Neural crest cell (in vitro differentiated cells): ENCODE results near the gene SLC2A9. TPM values are rescaled to one million over a fixed set of nuclear protein-coding genes. Genes with fewer than 3 reads are reported as not detected.

ENCODE experiments used
- DNase-seq: peaks from one replicate; pipeline ENCODE4 v3.0.0; 2021; ENCODE audit warnings: low read depth, mixed read lengths, low spot score
- H3K27ac Mint-ChIP-seq: one replicate; pipeline ENCODE4 v1.8.0; 2021; ENCODE audit warnings: mild to moderate bottlenecking, mixed read lengths; ENCODE audit not compliant: unreplicated experiment
- H3K27me3 Mint-ChIP-seq: 2 replicates; pipeline ENCODE4 v1.8.0; 2021; ENCODE audit warnings: low read depth, mild to moderate bottlenecking, mixed read lengths
- H3K36me3 Mint-ChIP-seq: 2 replicates; pipeline ENCODE4 v1.8.0; 2021; ENCODE audit warnings: low read depth, mild to moderate bottlenecking, mixed read lengths
- H3K4me1 Mint-ChIP-seq: 2 replicates; pipeline ENCODE4 v1.8.0; 2021; ENCODE audit warnings: mixed read lengths
- H3K4me3 Mint-ChIP-seq: one replicate; pipeline ENCODE4 v1.8.0; 2021; ENCODE audit warnings: mild to moderate bottlenecking, mixed read lengths
- H3K9me3 Mint-ChIP-seq: 2 replicates; pipeline ENCODE4 v1.8.0; 2021; ENCODE audit warnings: mixed read lengths
- CTCF ChIP-seq: fragments of 200-600 bp; sonication (generic); conservative IDR thresholded peaks from 2 replicates; pipeline ENCODE4 v1.5.0; 2021; ENCODE audit warnings: antibody characterized with exemption, mild to moderate bottlenecking
- total RNA-seq: library from RNA; stranded (reverse); gene quantifications from 2 replicates; pipeline ENCODE4 v1.2.1, GENCODE V29; 2021

The SLC2A9 gene
- total RNA-seq, 1 donor from 2014 or later = 0.26 TPM

- peak; percentile 29 for TF ChIP-seq CTCF
- no peak for DNase-seq
- no peak overlapping the region for H3K27ac Mint-ChIP-seq
- no peak overlapping the region for H3K4me3 Mint-ChIP-seq
- no peaks in the 10 kb centered on the region for H3K27me3 Mint-ChIP-seq
- H3K4me1 Mint-ChIP-seq = peaks cover 19% of the 10 kb centered on the region
- no peaks in the 10 kb centered on the region for H3K9me3 Mint-ChIP-seq
- no peaks in the 10 kb centered on the region for H3K36me3 Mint-ChIP-seq
These were observed 42.4 kb upstream of the SLC2A9 start for GRCh38 chr4:10063544-10064300.

- no peak for DNase-seq
- Mint-ChIP-seq H3K27ac (no peak overlapping the region), H3K4me1 (peaks cover 15% of the 10 kb centered on the region), H3K9me3 (no peaks in the 10 kb centered on the region), H3K36me3 (no peaks in the 10 kb centered on the region), H3K4me3 (no peak overlapping the region), H3K27me3 (no peaks in the 10 kb centered on the region)
- no peak for TF ChIP-seq CTCF
These were observed 40.5 kb upstream of the SLC2A9 start for GRCh38 chr4:10061650-10062415.

GRCh38 chr4:10058371-10058770 lies 37.1 kb upstream of the SLC2A9 start:
- Mint-ChIP-seq H3K36me3 (no peaks in the 10 kb centered on the region), H3K4me1 (peaks cover 14% of the 10 kb centered on the region), H3K4me3 (no peak overlapping the region), H3K27ac (no peak overlapping the region), H3K27me3 (no peaks in the 10 kb centered on the region), H3K9me3 (no peaks in the 10 kb centered on the region)
- no peak for TF ChIP-seq CTCF
- DNase-seq = no peak

GRCh38 chr4:10057023-10057395 lies 35.7 kb upstream of the SLC2A9 start:
- DNase-seq = no peak
- no peaks in the 10 kb centered on the region for H3K9me3 Mint-ChIP-seq
- H3K4me1 Mint-ChIP-seq = peaks cover 14% of the 10 kb centered on the region
- no peak overlapping the region for H3K4me3 Mint-ChIP-seq
- H3K27ac Mint-ChIP-seq = no peak overlapping the region
- H3K27me3 Mint-ChIP-seq = no peaks in the 10 kb centered on the region
- TF ChIP-seq CTCF = no peak
- no peaks in the 10 kb centered on the region for H3K36me3 Mint-ChIP-seq

GRCh38 chr4:10056334-10057022 lies 35.2 kb upstream of the SLC2A9 start:
- TF ChIP-seq CTCF = no peak
- peaks cover 17% of the 10 kb centered on the region for H3K4me1 Mint-ChIP-seq
- no peaks in the 10 kb centered on the region for H3K9me3 Mint-ChIP-seq
- DNase-seq = no peak
- H3K36me3 Mint-ChIP-seq = no peaks in the 10 kb centered on the region
- peak overlapping the region; percentile 12 for H3K27ac Mint-ChIP-seq
- H3K27me3 Mint-ChIP-seq = no peaks in the 10 kb centered on the region
- no peak overlapping the region for H3K4me3 Mint-ChIP-seq
